HepG2 (cell line): ENCODE measurements around the gene PCDHGC5. TPM values are rescaled to one million over a fixed set of nuclear protein-coding genes. Genes with fewer than 3 reads are reported as not detected.

Source experiments
- FOXA1 ChIP-seq, 2 experiments: fragments of 450-650 bp in 1 of 2; sonication (generic) in 1 of 2; formaldehyde crosslinking in 1 of 2; IDR thresholded peaks; 2 replicates each; pipeline versions ENCODE4 v1.4.0 to v1.6.1; 2016 to 2020; ENCODE audit warnings: missing genetic modification reagents in 1 of 2
- GABPB1 ChIP-seq: IDR thresholded peaks from 2 replicates; pipeline ENCODE4 v1.6.1; 2016; ENCODE audit warnings: mild to moderate bottlenecking, missing genetic modification reagents, moderate library complexity, missing compliant biosample characterization
- HNF4A ChIP-seq: sonication (generic); formaldehyde crosslinking; IDR thresholded peaks from 2 replicates; pipeline ENCODE4 v1.4.0; 2020; ENCODE audit warnings: missing genetic modification reagents
- TAF1 ChIP-seq: sonication (generic); formaldehyde crosslinking; IDR thresholded peaks from 2 replicates; pipeline ENCODE4 v1.4.0; 2020; ENCODE audit warnings: missing genetic modification reagents
- ZBTB42 ChIP-seq: sonication (generic); formaldehyde crosslinking; IDR thresholded peaks from 2 replicates; pipeline ENCODE4 v1.5.0; 2020; ENCODE audit warnings: mild to moderate bottlenecking, missing genetic modification reagents
- ZNF34 ChIP-seq: sonication (generic); formaldehyde crosslinking; IDR thresholded peaks from 2 replicates; pipeline ENCODE4 v1.4.0; 2020; ENCODE audit warnings: mild to moderate bottlenecking, missing genetic modification reagents, borderline replicate concordance
- ZNF652 ChIP-seq: IDR thresholded peaks from 2 replicates; pipeline ENCODE4 v1.6.1; 2016; ENCODE audit warnings: low read depth, borderline replicate concordance
- ZZZ3 ChIP-seq: sonication (generic); formaldehyde crosslinking; IDR thresholded peaks from 2 replicates; pipeline ENCODE4 v1.4.0; 2020; ENCODE audit warnings: missing genetic modification reagents, mild to moderate bottlenecking, borderline replicate concordance
- polyA plus RNA-seq, 8 experiments: library from polyadenylated mRNA; depleted of rRNA in 3 of 8; stranded (reverse) in 7 of 8; unstranded in 1 of 8; fragments of >200 nt; fragmentation: Illumina TruSeq in 4 of 8; extraction: Trizol in 4 of 8; gene quantifications; 2 replicates each; pipeline versions ENCODE4 v1.2.1 to v1.2.3, GENCODE V29; 2011 to 2016; ENCODE audit warnings: low read depth in 4 of 8, missing spikeins in 1 of 8, mixed read lengths in 1 of 8; ENCODE audit not compliant: insufficient read depth in 1 of 8
- total RNA-seq, 5 experiments: library from RNA; depleted of rRNA; stranded (reverse); fragments of >200 nt; fragmentation: Illumina TruSeq; extraction: Trizol; gene quantifications; 2 replicates each; pipeline ENCODE4 v1.2.3, GENCODE V29; 2016; ENCODE audit warnings: low read depth in 1 of 5
- TF ChIP-seq, protein P1 (sequence below): sonication (generic); formaldehyde crosslinking; IDR thresholded peaks from 2 replicates; pipeline ENCODE4 v1.5.0; 2020; ENCODE audit warnings: mild to moderate bottlenecking, missing genetic modification reagents, borderline replicate concordance
- TF ChIP-seq, protein P2 (sequence below): IDR thresholded peaks from 2 replicates; pipeline ENCODE4 v1.6.1; 2016; ENCODE audit warnings: missing compliant biosample characterization, missing genetic modification reagents, borderline replicate concordance
- TF ChIP-seq, protein P3 (sequence below): IDR thresholded peaks from 2 replicates; pipeline ENCODE4 v1.6.1; 2018; ENCODE audit warnings: missing genetic modification reagents
- TF ChIP-seq, protein P4 (sequence below): sonication (generic); formaldehyde crosslinking; IDR thresholded peaks from 2 replicates; pipeline ENCODE4 v1.4.0; 2020; ENCODE audit warnings: mild to moderate bottlenecking, missing genetic modification reagents
- TF ChIP-seq, protein P5 (sequence below): sonication (generic); formaldehyde crosslinking; IDR thresholded peaks from 2 replicates; pipeline ENCODE4 v1.4.0; 2020; ENCODE audit warnings: missing genetic modification reagents

The PCDHGC5 gene
- total and polyA plus RNA-seq, 2 of the 13 experiments (the other 11 are each of a cell fraction or from before 2014, with no cell fraction given), result 0.03 TPM; not detected in 1

DNA sequence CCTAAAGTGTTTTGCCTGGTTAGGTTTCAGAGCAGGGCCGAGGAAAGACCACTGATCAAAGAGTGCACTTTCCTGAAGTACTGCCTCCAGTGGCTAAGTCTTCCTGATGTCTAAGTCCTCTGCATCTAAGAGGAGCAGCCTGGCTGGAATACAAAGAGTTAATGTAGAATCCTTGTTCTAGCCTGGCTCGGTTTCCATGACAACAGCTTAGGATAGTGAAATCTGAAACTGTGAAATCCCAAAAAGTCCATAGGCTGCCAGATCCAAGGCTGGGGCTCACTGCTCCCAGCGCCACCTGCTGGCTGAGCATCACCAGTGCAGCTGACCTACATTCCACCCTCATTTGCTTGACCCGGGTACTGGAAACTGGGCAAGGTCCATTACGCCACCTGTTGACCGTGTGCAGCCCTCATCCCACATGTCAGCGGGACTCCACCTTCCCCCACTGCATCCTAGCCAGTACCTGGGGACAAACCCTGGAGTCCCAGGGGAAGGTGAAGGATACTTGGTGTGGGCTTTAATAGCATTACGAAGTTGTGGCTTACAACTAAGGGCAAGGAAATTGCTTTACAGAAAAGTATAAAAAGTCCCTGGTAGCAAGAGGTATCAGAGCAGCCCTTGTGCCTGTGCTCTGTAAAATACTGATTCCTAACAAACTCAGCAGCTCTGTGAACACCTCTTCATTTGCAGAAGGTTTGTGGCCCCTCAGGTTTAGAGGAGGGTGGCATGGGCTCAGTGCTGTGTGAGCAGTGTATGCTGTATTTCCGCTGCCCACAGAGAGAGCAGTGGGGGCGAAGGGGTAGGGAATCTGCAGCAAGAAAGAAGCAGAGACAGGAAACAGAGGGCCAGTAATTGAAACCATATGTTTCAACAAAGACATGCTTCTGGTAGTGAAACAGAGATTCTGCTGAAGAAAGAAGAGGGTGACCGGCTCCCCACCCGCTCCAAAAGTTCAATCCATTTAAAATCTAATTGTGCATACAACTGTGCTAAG lies 36.0 kb downstream of the PCDHGC5 start (continued):
- TF ChIP-seq, protein P1, sequence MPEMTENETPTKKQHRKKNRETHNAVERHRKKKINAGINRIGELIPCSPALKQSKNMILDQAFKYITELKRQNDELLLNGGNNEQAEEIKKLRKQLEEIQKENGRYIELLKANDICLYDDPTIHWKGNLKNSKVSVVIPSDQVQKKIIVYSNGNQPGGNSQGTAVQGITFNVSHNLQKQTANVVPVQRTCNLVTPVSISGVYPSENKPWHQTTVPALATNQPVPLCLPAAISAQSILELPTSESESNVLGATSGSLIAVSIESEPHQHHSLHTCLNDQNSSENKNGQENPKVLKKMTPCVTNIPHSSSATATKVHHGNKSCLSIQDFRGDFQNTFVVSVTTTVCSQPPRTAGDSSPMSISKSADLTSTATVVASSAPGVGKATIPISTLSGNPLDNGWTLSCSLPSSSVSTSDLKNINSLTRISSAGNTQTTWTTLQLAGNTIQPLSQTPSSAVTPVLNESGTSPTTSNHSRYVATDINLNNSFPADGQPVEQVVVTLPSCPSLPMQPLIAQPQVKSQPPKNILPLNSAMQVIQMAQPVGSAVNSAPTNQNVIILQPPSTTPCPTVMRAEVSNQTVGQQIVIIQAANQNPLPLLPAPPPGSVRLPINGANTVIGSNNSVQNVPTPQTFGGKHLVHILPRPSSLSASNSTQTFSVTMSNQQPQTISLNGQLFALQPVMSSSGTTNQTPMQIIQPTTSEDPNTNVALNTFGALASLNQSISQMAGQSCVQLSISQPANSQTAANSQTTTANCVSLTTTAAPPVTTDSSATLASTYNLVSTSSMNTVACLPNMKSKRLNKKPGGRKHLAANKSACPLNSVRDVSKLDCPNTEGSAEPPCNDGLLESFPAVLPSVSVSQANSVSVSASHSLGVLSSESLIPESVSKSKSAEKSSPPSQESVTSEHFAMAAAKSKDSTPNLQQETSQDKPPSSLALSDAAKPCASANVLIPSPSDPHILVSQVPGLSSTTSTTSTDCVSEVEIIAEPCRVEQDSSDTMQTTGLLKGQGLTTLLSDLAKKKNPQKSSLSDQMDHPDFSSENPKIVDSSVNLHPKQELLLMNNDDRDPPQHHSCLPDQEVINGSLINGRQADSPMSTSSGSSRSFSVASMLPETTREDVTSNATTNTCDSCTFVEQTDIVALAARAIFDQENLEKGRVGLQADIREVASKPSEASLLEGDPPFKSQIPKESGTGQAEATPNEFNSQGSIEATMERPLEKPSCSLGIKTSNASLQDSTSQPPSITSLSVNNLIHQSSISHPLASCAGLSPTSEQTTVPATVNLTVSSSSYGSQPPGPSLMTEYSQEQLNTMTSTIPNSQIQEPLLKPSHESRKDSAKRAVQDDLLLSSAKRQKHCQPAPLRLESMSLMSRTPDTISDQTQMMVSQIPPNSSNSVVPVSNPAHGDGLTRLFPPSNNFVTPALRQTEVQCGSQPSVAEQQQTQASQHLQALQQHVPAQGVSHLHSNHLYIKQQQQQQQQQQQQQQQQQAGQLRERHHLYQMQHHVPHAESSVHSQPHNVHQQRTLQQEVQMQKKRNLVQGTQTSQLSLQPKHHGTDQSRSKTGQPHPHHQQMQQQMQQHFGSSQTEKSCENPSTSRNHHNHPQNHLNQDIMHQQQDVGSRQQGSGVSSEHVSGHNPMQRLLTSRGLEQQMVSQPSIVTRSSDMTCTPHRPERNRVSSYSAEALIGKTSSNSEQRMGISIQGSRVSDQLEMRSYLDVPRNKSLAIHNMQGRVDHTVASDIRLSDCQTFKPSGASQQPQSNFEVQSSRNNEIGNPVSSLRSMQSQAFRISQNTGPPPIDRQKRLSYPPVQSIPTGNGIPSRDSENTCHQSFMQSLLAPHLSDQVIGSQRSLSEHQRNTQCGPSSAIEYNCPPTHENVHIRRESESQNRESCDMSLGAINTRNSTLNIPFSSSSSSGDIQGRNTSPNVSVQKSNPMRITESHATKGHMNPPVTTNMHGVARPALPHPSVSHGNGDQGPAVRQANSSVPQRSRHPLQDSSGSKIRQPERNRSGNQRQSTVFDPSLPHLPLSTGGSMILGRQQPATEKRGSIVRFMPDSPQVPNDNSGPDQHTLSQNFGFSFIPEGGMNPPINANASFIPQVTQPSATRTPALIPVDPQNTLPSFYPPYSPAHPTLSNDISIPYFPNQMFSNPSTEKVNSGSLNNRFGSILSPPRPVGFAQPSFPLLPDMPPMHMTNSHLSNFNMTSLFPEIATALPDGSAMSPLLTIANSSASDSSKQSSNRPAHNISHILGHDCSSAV (CRISPR knock-in tag), result 0 out of 2 replicates have a peak, but pooled peaks have one; percentile 43
- TF ChIP-seq, protein P2, sequence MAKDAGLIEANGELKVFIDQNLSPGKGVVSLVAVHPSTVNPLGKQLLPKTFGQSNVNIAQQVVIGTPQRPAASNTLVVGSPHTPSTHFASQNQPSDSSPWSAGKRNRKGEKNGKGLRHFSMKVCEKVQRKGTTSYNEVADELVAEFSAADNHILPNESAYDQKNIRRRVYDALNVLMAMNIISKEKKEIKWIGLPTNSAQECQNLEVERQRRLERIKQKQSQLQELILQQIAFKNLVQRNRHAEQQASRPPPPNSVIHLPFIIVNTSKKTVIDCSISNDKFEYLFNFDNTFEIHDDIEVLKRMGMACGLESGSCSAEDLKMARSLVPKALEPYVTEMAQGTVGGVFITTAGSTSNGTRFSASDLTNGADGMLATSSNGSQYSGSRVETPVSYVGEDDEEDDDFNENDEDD, result no peak
- no peak for TF ChIP-seq ZBTB42 (CRISPR knock-in tag)
- no peak for TF ChIP-seq ZNF34 (CRISPR knock-in tag)
- no peak for TF ChIP-seq FOXA1 (IDR thresholded peaks at IDR 0.05)
- peak; percentile 52 for TF ChIP-seq FOXA1 (CRISPR knock-in tag; IDR thresholded peaks at IDR 0.05)
- TF ChIP-seq, protein P3, sequence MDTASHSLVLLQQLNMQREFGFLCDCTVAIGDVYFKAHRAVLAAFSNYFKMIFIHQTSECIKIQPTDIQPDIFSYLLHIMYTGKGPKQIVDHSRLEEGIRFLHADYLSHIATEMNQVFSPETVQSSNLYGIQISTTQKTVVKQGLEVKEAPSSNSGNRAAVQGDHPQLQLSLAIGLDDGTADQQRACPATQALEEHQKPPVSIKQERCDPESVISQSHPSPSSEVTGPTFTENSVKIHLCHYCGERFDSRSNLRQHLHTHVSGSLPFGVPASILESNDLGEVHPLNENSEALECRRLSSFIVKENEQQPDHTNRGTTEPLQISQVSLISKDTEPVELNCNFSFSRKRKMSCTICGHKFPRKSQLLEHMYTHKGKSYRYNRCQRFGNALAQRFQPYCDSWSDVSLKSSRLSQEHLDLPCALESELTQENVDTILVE (CRISPR knock-in tag), result peak; percentile 50; the same call in 1 of the 2 replicates
- TF ChIP-seq TAF1 (CRISPR knock-in tag), result no peak
- TF ChIP-seq GABPB1 (CRISPR knock-in tag), result peak; percentile 45
- TF ChIP-seq, protein P4, sequence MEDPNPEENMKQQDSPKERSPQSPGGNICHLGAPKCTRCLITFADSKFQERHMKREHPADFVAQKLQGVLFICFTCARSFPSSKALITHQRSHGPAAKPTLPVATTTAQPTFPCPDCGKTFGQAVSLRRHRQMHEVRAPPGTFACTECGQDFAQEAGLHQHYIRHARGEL (CRISPR knock-in tag), result no peak
- no peak for TF ChIP-seq ZZZ3 (CRISPR knock-in tag)
- TF ChIP-seq, protein P5, sequence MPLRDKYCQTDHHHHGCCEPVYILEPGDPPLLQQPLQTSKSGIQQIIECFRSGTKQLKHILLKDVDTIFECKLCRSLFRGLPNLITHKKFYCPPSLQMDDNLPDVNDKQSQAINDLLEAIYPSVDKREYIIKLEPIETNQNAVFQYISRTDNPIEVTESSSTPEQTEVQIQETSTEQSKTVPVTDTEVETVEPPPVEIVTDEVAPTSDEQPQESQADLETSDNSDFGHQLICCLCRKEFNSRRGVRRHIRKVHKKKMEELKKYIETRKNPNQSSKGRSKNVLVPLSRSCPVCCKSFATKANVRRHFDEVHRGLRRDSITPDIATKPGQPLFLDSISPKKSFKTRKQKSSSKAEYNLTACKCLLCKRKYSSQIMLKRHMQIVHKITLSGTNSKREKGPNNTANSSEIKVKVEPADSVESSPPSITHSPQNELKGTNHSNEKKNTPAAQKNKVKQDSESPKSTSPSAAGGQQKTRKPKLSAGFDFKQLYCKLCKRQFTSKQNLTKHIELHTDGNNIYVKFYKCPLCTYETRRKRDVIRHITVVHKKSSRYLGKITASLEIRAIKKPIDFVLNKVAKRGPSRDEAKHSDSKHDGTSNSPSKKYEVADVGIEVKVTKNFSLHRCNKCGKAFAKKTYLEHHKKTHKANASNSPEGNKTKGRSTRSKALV, result no peak
- peak; percentile 92 for TF ChIP-seq ZNF652 (CRISPR knock-in tag)
- TF ChIP-seq HNF4A, result peak; percentile 77
